ENCODE results near the gene C2orf72. TPM values are rescaled to one million over a fixed set of nuclear protein-coding genes. Genes with fewer than 3 reads are reported as not detected.

Gene C2orf72
- total and polyA plus RNA-seq, 2 of the 13 experiments (the other 11 are each of a cell fraction or from before 2014, with no cell fraction given): 147 to 203 TPM

DNA sequence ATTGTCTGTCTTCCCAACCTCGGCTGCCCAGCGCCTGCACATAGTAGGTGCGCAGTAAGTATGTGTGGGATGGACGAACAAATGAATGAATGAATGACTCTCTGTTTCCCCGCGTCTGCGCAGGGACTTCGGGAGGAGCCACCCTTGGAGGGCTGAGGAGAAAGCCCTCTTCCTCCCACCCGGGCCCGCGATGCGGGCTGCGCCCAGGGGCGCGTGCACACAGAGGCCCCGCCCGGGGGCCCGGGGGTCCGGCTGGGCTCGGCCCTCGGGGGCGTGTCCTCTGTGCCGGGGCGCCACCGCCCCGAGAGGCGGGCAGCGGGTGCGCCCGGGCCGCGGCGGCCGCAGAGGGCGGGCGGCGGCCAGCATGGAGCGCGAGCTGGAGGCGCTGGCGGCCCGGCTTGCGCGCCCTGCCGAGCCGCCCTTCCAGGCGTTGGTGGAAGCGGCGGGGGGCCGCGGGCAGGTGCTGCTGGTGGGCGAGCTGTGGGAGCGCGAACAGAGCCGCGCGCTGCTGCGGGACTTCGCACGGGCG, at the start of gene C2orf72 (continued):
- TF ChIP-seq KLF11 (CRISPR knock-in tag; IDR thresholded peaks at IDR 0.05): no peak
- TF ChIP-seq, protein P1, sequence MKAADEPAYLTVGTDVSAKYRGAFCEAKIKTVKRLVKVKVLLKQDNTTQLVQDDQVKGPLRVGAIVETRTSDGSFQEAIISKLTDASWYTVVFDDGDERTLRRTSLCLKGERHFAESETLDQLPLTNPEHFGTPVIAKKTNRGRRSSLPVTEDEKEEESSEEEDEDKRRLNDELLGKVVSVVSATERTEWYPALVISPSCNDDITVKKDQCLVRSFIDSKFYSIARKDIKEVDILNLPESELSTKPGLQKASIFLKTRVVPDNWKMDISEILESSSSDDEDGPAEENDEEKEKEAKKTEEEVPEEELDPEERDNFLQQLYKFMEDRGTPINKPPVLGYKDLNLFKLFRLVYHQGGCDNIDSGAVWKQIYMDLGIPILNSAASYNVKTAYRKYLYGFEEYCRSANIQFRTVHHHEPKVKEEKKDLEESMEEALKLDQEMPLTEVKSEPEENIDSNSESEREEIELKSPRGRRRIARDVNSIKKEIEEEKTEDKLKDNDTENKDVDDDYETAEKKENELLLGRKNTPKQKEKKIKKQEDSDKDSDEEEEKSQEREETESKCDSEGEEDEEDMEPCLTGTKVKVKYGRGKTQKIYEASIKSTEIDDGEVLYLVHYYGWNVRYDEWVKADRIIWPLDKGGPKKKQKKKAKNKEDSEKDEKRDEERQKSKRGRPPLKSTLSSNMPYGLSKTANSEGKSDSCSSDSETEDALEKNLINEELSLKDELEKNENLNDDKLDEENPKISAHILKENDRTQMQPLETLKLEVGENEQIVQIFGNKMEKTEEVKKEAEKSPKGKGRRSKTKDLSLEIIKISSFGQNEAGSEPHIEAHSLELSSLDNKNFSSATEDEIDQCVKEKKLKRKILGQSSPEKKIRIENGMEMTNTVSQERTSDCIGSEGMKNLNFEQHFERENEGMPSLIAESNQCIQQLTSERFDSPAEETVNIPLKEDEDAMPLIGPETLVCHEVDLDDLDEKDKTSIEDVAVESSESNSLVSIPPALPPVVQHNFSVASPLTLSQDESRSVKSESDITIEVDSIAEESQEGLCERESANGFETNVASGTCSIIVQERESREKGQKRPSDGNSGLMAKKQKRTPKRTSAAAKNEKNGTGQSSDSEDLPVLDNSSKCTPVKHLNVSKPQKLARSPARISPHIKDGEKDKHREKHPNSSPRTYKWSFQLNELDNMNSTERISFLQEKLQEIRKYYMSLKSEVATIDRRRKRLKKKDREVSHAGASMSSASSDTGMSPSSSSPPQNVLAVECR (CRISPR knock-in tag; IDR thresholded peaks at IDR 0.05; ENCODE audit: borderline replicate concordance): peak; percentile 28; the same call in 1 of the 2 replicates
- TF ChIP-seq MAZ (IDR thresholded peaks at IDR 0.05; ENCODE audit: borderline replicate concordance, low read depth, low read length): peak; percentile 79
- TF ChIP-seq MAZ (CRISPR knock-in tag; IDR thresholded peaks at IDR 0.05; ENCODE audit: low read depth): peak; percentile 54; the same call in 1 of the 2 replicates
- TF ChIP-seq NR1H2 (CRISPR knock-in tag; IDR thresholded peaks at IDR 0.05; ENCODE audit: borderline replicate concordance, low read depth): no peak
- TF ChIP-seq, protein P2, sequence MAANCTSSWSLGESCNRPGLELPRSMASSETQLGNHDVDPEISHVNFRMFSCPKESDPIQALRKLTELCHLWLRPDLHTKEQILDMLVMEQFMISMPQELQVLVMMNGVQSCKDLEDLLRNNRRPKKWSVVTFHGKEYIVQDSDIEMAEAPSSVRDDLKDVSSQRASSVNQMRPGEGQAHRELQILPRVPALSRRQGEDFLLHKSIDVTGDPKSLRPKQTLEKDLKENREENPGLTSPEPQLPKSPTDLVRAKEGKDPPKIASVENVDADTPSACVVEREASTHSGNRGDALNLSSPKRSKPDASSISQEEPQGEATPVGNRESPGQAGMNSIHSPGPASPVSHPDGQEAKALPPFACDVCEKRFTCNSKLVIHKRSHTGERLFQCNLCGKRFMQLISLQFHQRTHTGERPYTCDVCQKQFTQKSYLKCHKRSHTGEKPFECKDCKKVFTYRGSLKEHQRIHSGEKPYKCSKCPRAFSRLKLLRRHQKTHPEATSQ (CRISPR knock-in tag; IDR thresholded peaks at IDR 0.05; ENCODE audit: borderline replicate concordance): no peak
- TF ChIP-seq RBAK (CRISPR knock-in tag; IDR thresholded peaks at IDR 0.05): no peak
- 0 out of 2 replicates have a peak, but pooled peaks have one; percentile 12 for TF ChIP-seq YEATS4 (CRISPR knock-in tag; IDR thresholded peaks at IDR 0.05; ENCODE audit: borderline replicate concordance)
- peak; percentile 43; the same call in 1 of the 3 replicates for TF ChIP-seq MXI1 (IDR thresholded peaks at IDR 0.05; ENCODE audit: borderline replicate concordance, low read depth, low read length)
- no peak for TF ChIP-seq IRX3 (CRISPR knock-in tag; IDR thresholded peaks at IDR 0.05; ENCODE audit: borderline replicate concordance, low read depth)
- TF ChIP-seq ATF7-NPFF (CRISPR knock-in tag; IDR thresholded peaks at IDR 0.05; ENCODE audit: low read depth): peak; percentile 38; the same call in 1 of the 2 replicates
- TF ChIP-seq, protein P3, sequence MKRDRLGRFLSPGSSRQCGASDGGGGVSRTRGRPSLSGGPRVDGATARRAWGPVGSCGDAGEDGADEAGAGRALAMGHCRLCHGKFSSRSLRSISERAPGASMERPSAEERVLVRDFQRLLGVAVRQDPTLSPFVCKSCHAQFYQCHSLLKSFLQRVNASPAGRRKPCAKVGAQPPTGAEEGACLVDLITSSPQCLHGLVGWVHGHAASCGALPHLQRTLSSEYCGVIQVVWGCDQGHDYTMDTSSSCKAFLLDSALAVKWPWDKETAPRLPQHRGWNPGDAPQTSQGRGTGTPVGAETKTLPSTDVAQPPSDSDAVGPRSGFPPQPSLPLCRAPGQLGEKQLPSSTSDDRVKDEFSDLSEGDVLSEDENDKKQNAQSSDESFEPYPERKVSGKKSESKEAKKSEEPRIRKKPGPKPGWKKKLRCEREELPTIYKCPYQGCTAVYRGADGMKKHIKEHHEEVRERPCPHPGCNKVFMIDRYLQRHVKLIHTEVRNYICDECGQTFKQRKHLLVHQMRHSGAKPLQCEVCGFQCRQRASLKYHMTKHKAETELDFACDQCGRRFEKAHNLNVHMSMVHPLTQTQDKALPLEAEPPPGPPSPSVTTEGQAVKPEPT (CRISPR knock-in tag; IDR thresholded peaks at IDR 0.05; ENCODE audit: low read depth): no peak
- TF ChIP-seq ZNF292 (CRISPR knock-in tag; IDR thresholded peaks at IDR 0.05; ENCODE audit: borderline replicate concordance, low read depth): no peak
- TF ChIP-seq ZNF251 (CRISPR knock-in tag; IDR thresholded peaks at IDR 0.05): no peak
- no peak; the same call in 1 of the 2 replicates for TF ChIP-seq ZNF629 (CRISPR knock-in tag; conservative IDR thresholded peaks at IDR 0.05)
- TF ChIP-seq PLRG1 (conservative IDR thresholded peaks at IDR 0.05): no peak
- peak; percentile 47; the same call in 1 of the 2 replicates for TF ChIP-seq ISL2 (CRISPR knock-in tag; IDR thresholded peaks at IDR 0.05)
- peak; percentile 52; the same call in 1 of the 2 replicates for TF ChIP-seq TBX2 (CRISPR knock-in tag; IDR thresholded peaks at IDR 0.05; ENCODE audit: borderline replicate concordance)
- TF ChIP-seq PCBP1 (IDR thresholded peaks at IDR 0.05; ENCODE audit: borderline replicate concordance, low read depth, low read length): no peak
- TF ChIP-seq, protein P4, sequence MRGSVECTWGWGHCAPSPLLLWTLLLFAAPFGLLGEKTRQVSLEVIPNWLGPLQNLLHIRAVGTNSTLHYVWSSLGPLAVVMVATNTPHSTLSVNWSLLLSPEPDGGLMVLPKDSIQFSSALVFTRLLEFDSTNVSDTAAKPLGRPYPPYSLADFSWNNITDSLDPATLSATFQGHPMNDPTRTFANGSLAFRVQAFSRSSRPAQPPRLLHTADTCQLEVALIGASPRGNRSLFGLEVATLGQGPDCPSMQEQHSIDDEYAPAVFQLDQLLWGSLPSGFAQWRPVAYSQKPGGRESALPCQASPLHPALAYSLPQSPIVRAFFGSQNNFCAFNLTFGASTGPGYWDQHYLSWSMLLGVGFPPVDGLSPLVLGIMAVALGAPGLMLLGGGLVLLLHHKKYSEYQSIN (CRISPR knock-in tag; IDR thresholded peaks at IDR 0.05; ENCODE audit: borderline replicate concordance): no peak
- TF ChIP-seq ZNF333 (CRISPR knock-in tag; IDR thresholded peaks at IDR 0.05; ENCODE audit: borderline replicate concordance): no peak

Data from HepG2 (cell line).